K562 (cell line): ENCODE results near the gene SERPINH1. TPM values are rescaled to one million over a fixed set of nuclear protein-coding genes. Genes with fewer than 3 reads are reported as not detected.

ENCODE experiments used
- BCLAF1 ChIP-seq, 2 experiments: fragments of 450-650 bp in 1 of 2; IDR thresholded peaks; 2 replicates each; pipeline ENCODE4 v1.6.1; 2011 to 2017; ENCODE audit warnings: low read depth in 2 of 2, antibody characterized with exemption in 1 of 2, borderline replicate concordance in 1 of 2, low read length in 1 of 2, mild to moderate bottlenecking in 1 of 2, mixed read lengths in 1 of 2; ENCODE audit not compliant: control insufficient read depth in 1 of 2
- CREB3 ChIP-seq: fragments of 450-650 bp; conservative IDR thresholded peaks from 2 replicates; pipeline ENCODE4 v1.6.1; 2016; ENCODE audit warnings: missing genetic modification characterization, low read depth, mild to moderate bottlenecking, missing compliant biosample characterization, moderate library complexity
- CREB5 ChIP-seq: fragments of 250-450 bp; sonication (Bioruptor Pico); IDR thresholded peaks from 2 replicates; pipeline ENCODE4 v1.5.0; 2020; ENCODE audit warnings: mild to moderate bottlenecking
- CREBBP ChIP-seq: IDR thresholded peaks from one replicate; pipeline ENCODE4 v1.6.1; 2012; ENCODE audit warnings: low read depth, mild to moderate bottlenecking, control low read depth, inconsistent platforms, low read length
- E2F6 ChIP-seq, 2 experiments: IDR thresholded peaks; 2 replicates each; pipeline ENCODE4 v1.6.1; 2011; ENCODE audit warnings: borderline replicate concordance in 1 of 2, control low read depth in 1 of 2, low read depth in 1 of 2, low read length in 1 of 2, mild to moderate bottlenecking in 1 of 2, mixed read lengths in 1 of 2, moderate library complexity in 1 of 2; ENCODE audit not compliant: insufficient read depth in 1 of 2, insufficient read length in 1 of 2, poor library complexity in 1 of 2, severe bottlenecking in 1 of 2; ENCODE audit errors: extremely low read depth in 1 of 2
- HLTF ChIP-seq: fragments of 450-650 bp; IDR thresholded peaks from 2 replicates; pipeline ENCODE4 v1.6.1; 2016
- KHSRP ChIP-seq: fragments of 450-650 bp; IDR thresholded peaks from 2 replicates; pipeline ENCODE4 v1.6.1; 2017
- MXI1 ChIP-seq: IDR thresholded peaks from 2 replicates; pipeline ENCODE4 v1.6.1; 2011; ENCODE audit warnings: low read depth, mild to moderate bottlenecking, improper control_type of control experiment, low read length
- POLR2G ChIP-seq: fragments of 200-400 bp; formaldehyde crosslinking; IDR thresholded peaks from 2 replicates; pipeline ENCODE4 v1.6.1; 2017; ENCODE audit warnings: low read depth, mild to moderate bottlenecking, antibody characterized with exemption, low read length, moderate library complexity
- RAD21 ChIP-seq, 2 experiments: fragments of 250-450 bp in 1 of 2; fragments of 450-650 bp in 1 of 2; sonication (Bioruptor Pico) in 1 of 2; formaldehyde crosslinking in 1 of 2; IDR thresholded peaks in 1 of 2; conservative IDR thresholded peaks in 1 of 2; 2 replicates each; pipeline versions ENCODE4 v1.4.0 to v1.8.0; 2020 to 2022; ENCODE audit warnings: mild to moderate bottlenecking in 2 of 2, moderate library complexity in 1 of 2
- RBM17 ChIP-seq: fragments of 200-400 bp; formaldehyde crosslinking; IDR thresholded peaks from 2 replicates; pipeline ENCODE4 v1.6.1; 2017; ENCODE audit warnings: low read depth, mild to moderate bottlenecking, low read length, borderline replicate concordance
- SLC30A9 ChIP-seq: fragments of 250-450 bp; sonication (Bioruptor Pico); IDR thresholded peaks from 2 replicates; pipeline ENCODE4 v1.8.0; 2022; ENCODE audit warnings: mild to moderate bottlenecking, moderate library complexity
- SOX6 ChIP-seq: fragments of 450-650 bp; IDR thresholded peaks from 2 replicates; pipeline ENCODE4 v1.6.1; 2014; ENCODE audit warnings: mild to moderate bottlenecking
- ZNF165 ChIP-seq: fragments of 250-450 bp; sonication (Bioruptor Pico); IDR thresholded peaks from 2 replicates; pipeline ENCODE4 v1.4.0; 2020; ENCODE audit warnings: borderline replicate concordance
- ZNF707 ChIP-seq: fragments of 250-450 bp; sonication (Bioruptor Pico); conservative IDR thresholded peaks from 2 replicates; pipeline ENCODE4 v1.8.0; 2022; ENCODE audit warnings: inconsistent platforms, mild to moderate bottlenecking, moderate library complexity
- ZNF764 ChIP-seq: fragments of 250-450 bp; sonication (Bioruptor Pico); IDR thresholded peaks from 2 replicates; pipeline ENCODE4 v1.4.0; 2020; ENCODE audit warnings: low read depth, mild to moderate bottlenecking, moderate library complexity
- ZNF79 ChIP-seq: fragments of 250-450 bp; sonication (Bioruptor Pico); IDR thresholded peaks from 2 replicates; pipeline ENCODE4 v1.4.0; 2020; ENCODE audit warnings: low read depth, mild to moderate bottlenecking, moderate library complexity
- polyA plus RNA-seq, 8 experiments: library from polyadenylated mRNA; depleted of rRNA in 4 of 8; stranded (reverse) in 5 of 8; unstranded in 3 of 8; fragments of >200 nt; fragmentation: Nextera tagmentation in 2 of 8; fragmentation: Illumina TruSeq in 1 of 8; extraction: Ambion mirVana in 2 of 8; extraction: Trizol in 1 of 8; gene quantifications; 2 replicates each; pipeline versions ENCODE4 v1.2.1 to v1.2.3, GENCODE V29; 2011 to 2014; ENCODE audit warnings: inconsistent platforms in 1 of 8, missing spikeins in 1 of 8
- total RNA-seq, 7 experiments: library from RNA; depleted of rRNA in 6 of 7; stranded (reverse); fragments of >200 nt in 6 of 7; fragmentation: Illumina TruSeq in 2 of 7; extraction: Trizol in 2 of 7; gene quantifications; 2 replicates each; pipeline versions ENCODE4 v1.2.1 to v1.2.3, GENCODE V29; 2011 to 2021; ENCODE audit warnings: low replicate concordance in 1 of 7

SERPINH1 gene
- total and polyA plus RNA-seq, 9 of the 15 experiments (the other 6 are each of a cell fraction or from before 2014, with no cell fraction given) = 2.8 to 106 (median 67.9) TPM

GRCh38 chr11:75534259-75535069 lies 27.6 kb upstream of the SERPINH1 start (continued):
- TF ChIP-seq BCLAF1 (IDR thresholded peaks at IDR 0.05; ENCODE audit: borderline replicate concordance in 1 of 2, control insufficient read depth in 1 of 2, low read depth in 2 of 2, low read length in 1 of 2) = peak in 1 of 2 experiments; percentile 86; a peak in 2 of 4 replicates
- TF ChIP-seq E2F6 (IDR thresholded peaks at IDR 0.05; ENCODE audit: borderline replicate concordance in 1 of 2, extremely low read depth in 1 of 2, insufficient read depth in 1 of 2, insufficient read length in 1 of 2, low read depth in 1 of 2, low read length in 1 of 2, poor library complexity in 1 of 2, severe bottlenecking in 1 of 2) = peak; percentile 94 to 99
- TF ChIP-seq CREBBP = no peak
- TF ChIP-seq ZNF165 (CRISPR knock-in tag) = no peak
- TF ChIP-seq CREB3 (tag) = peak; percentile 41
- TF ChIP-seq HLTF = no peak; the same call in 1 of the 2 replicates
- TF ChIP-seq RAD21 (CRISPR knock-in tag; conservative IDR thresholded peaks at IDR 0.05 in 1 of 2, IDR thresholded peaks at IDR 0.05 in 1 of 2) = peak; percentile 7 to 9; a peak in 1 of 4 replicates
- TF ChIP-seq ZNF79 (CRISPR knock-in tag) = 0 out of 2 replicates have a peak, but pooled peaks have one; percentile 40
- TF ChIP-seq CREB5 (CRISPR knock-in tag) = no peak
- TF ChIP-seq KHSRP = no peak
- no peak for TF ChIP-seq SLC30A9
- 0 out of 2 replicates have a peak, but pooled peaks have one; percentile 18 for TF ChIP-seq MXI1
- no peak for TF ChIP-seq ZNF764 (CRISPR knock-in tag)
- TF ChIP-seq ZNF707 (CRISPR knock-in tag) = no peak
- TF ChIP-seq POLR2G = 0 out of 2 replicates have a peak, but pooled peaks have one; percentile 27
- peak; percentile 87 for TF ChIP-seq SOX6
- no peak for TF ChIP-seq RBM17
